ENCODE measurements around the gene SPRYD4.
A peak's percentile ranks its signal among the peaks of the same experiment; 100 is the strongest.
"Not testable (repeated sequence)": the region's sequence is repeated elsewhere in the genome, so short reads cannot be mapped to it uniquely, and the experiment has no call there.

The SPRYD4 gene

GRCh38 chr12:56476972-56477432 lies 8.6 kb downstream of the SPRYD4 start:
- no peak for DNase-seq (ENCODE audit: low spot score)

GRCh38 chr12:56477521-56478225 lies 9.3 kb downstream of the SPRYD4 start:
- no peak for DNase-seq (ENCODE audit: low spot score)

- DNase-seq (ENCODE audit: low spot score): no peak
Observed at GRCh38 chr12:56479625-56480024, 11.2 kb downstream of the SPRYD4 start.

- DNase-seq (ENCODE audit: low spot score): no peak
Observed at GRCh38 chr12:56484566-56484965, 16.2 kb downstream of the SPRYD4 start.

- DNase-seq (ENCODE audit: low spot score): no peak
Observed at GRCh38 chr12:56486694-56487093, 18.3 kb downstream of the SPRYD4 start.

GRCh38 chr12:56487448-56488040 lies 19.2 kb downstream of the SPRYD4 start:
- DNase-seq (ENCODE audit: low spot score): no peak

GRCh38 chr12:56488041-56488955 lies 19.9 kb downstream of the SPRYD4 start, which contains the start of gene GLS2:
TSS of gene GLS2 (minus strand) at chr12:56488161. CDS start at chr12:56488118, 43 bp downstream.
- DNase-seq (ENCODE audit: low spot score): peak; percentile 84

GRCh38 chr12:56490360-56490759 lies 22.0 kb downstream of the SPRYD4 start:
- DNase-seq (ENCODE audit: low spot score): no peak

- DNase-seq (ENCODE audit: low spot score): not testable (repeated sequence)
Observed at GRCh38 chr12:56493409-56494105, 25.2 kb downstream of the SPRYD4 start.

DNA sequence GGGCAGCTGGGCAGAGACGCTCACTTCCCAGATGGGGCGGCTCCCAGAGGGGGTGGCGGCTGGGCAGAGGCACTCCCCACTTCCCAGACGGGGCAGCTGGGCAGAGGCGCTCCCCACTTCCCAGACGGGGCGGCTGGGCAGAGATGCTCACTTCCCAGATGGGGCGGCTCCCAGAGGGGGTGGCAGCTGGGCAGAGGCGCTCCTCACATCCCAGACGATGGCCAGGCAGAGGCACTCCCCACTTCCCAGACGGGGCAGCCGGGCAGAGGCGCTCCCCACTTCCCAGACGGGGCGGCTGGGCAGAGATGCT lies 25.7 kb downstream of the SPRYD4 start:
- DNase-seq (ENCODE audit: low spot score): not testable (repeated sequence)

GRCh38 chr12:56494481-56494880 lies 26.1 kb downstream of the SPRYD4 start:
- not testable (repeated sequence) for DNase-seq (ENCODE audit: low spot score)

- DNase-seq (ENCODE audit: low spot score): peak; percentile 60
Observed at GRCh38 chr12:56496704-56497103, 28.3 kb downstream of the SPRYD4 start.

DNA sequence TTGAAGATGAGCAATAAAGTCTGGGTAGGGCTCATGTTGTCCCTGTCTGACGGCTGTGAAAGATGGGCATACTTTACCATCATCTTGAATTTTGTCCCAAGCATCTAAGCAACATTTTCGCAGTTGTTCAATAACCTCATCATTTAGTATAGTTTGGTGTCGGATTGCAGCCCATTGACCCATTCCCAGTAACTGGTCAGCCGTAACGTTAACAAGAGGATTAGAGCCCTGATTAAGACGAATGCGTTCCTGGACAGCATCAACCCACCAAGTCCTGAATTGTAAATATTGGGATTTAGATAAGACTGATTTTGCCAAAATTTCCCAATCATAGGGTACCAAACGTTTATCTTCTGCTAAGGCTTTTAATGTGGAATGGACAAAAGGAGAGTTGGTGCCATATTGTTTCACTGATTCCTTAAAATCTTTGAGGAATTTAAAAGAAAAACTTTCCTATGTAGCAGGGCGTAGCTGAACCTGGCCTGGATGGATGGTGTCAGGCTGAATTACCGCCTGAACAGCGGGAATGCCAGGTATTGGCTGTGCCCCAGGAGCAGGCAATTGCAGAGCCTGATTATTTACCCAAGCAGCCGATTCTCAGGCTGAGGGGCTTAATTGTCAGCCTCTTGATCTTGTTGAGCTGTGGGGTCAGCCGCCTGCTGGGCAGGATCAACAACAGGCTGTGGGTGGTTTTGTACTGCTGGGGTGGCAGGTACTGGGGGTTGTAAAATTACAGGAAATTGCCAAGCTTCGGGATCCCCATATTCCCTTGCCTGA lies 29.9 kb downstream of the SPRYD4 start:
- DNase-seq (ENCODE audit: low spot score): not testable (repeated sequence)

DNA sequence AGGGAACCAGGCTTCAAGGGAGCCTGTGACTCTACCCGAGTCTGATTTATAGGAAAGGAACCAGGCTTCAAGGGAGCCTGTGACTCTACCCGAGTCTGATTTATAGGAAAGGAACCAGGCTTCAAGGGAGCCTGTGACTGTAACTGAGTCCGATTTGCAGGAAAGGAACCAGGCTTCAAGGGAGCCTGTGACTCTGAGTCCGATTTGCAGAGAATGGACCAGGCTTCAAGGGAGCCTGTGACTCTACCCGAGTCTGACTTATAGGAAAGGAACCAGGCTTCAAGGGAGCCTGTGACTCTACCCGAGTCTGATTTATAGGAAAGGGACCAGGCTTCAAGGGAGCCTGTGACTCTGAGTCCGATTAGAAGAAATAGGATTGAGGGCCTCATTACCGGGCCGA lies 31.1 kb downstream of the SPRYD4 start:
- DNase-seq (ENCODE audit: low spot score): not testable (repeated sequence)

DNA sequence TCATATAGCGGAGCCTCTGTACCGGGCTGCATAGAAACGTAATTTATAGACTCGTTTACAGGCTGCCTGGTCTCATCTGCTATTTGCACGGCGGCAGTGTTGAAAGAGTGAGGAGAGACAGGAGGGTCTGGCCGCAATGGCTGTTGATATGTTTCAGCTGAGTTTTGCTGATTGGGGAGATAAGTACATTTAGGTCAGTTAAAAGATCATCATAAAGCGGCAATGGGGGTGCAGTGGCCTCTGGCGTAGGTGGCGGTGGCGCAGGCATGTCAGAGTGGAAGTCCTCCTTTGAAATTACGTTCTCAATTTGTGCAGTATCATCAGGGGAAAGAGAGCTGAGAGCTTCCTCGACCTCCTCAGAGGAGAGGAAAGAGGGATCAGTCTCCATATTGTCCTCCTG lies 31.5 kb downstream of the SPRYD4 start:
- not testable (repeated sequence) for DNase-seq (ENCODE audit: low spot score)

GRCh38 chr12:56510786-56511185 lies 42.4 kb downstream of the SPRYD4 start:
- DNase-seq (ENCODE audit: low spot score): no peak

- DNase-seq (ENCODE audit: low spot score): not testable (repeated sequence)
Observed at GRCh38 chr12:56514014-56514318, 45.6 kb downstream of the SPRYD4 start.

DNA sequence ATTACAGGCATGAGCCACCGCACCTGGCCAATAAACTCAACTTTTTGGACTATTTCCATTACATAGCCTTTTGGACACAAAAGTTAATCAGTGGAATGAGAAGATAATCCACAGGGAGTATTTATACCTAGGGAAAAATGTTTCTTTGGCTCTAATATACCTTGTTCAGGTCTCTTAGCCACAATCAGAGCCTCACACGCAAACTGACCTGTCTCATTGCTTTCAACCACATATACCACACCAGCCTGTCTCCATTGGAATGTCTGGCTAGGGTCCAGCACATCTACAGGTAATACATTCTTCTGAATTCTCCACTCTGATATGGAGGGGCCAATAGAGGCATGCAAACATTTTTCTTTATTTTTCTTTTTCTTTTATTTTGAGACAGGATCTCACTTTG lies 49.5 kb downstream of the SPRYD4 start:
- no peak for DNase-seq (ENCODE audit: low spot score)

- no peak for DNase-seq (ENCODE audit: low spot score)
Observed at GRCh38 chr12:56518570-56518969, 50.2 kb downstream of the SPRYD4 start.

DNA sequence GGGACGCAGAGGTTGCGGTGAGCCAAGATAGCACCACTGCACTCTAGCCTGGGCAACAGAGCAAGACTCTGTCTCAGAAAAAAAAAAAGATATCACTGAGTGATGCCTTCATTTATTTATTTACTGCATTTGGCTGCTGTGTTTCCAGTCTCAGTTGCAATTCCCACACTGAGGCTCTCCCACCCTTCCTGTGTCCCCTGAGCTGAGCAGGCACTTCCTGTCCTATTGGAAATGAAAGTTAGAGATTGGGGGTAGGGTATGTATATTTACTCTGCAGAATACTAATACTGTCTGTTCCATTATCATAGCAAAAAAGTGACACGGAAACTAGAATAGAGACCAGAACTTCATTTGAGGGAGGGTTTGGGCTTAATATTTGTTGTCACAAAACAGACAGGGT lies 51.7 kb downstream of the SPRYD4 start:
- no peak for DNase-seq (ENCODE audit: low spot score)

DNA sequence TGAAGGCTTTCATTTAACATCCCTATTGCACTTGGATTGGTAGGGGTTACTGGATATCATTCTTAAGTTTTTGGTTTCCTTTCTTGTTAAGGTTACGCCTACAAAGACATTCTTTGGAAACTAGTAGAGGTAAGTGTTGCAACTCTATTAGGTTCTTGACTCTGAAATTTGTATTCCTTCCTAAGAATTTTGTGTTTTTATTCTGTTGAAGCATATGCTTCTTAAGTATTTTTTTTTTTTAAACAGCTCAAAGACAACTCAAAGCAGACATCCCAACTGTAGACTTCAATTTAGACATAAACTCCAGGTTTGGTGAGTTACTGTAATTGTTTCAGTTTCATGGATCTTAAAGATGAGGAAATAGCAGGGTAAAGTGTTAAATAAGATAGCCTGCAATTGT lies 52.1 kb downstream of the SPRYD4 start:
- no peak for DNase-seq (ENCODE audit: low spot score)

- no peak for DNase-seq (ENCODE audit: low spot score)
Observed at GRCh38 chr12:56521209-56521589, 52.8 kb downstream of the SPRYD4 start.
